Activated CD8-positive, alpha-beta T cell treated with anti-CD3 and anti-CD28 coated beads for 36 hours (primary cell): ENCODE data around the gene LKAAEAR1. TPM values are rescaled to one million over a fixed set of nuclear protein-coding genes. Genes with fewer than 3 reads are reported as not detected.
"Not testable (repeated sequence)": the region's sequence is repeated elsewhere in the genome, so short reads cannot be mapped to it uniquely, and the experiment has no call there.

ENCODE experiments used
- ATAC-seq: fragments of 200-7000 bp; cut with Tn5 transposase; one replicate; pipeline ENCODE4 v1.10.0; 2021; ENCODE audit warnings: mild to moderate bottlenecking, moderate library complexity
- CTCF ChIA-PET: fragments of 350-600 bp; sonication (Branson Sonifier 250); formaldehyde crosslinking; loops from one replicate; lab custom pipeline; 2021; ENCODE audit warnings: antibody characterized with exemption; lab: Charles Lee
- POLR2A ChIA-PET: fragments of 350-600 bp; sonication (Branson Sonifier 250); formaldehyde crosslinking; loops from one replicate; lab custom pipeline; 2021; ENCODE audit warnings: antibody characterized with exemption; lab: Charles Lee
- DNase-seq: peaks from one replicate; pipeline ENCODE4 v3.0.0-alpha.2; 2020
- H3K27ac Mint-ChIP-seq: one replicate; pipeline ENCODE4 v1.8.0; 2021; ENCODE audit warnings: mild to moderate bottlenecking, mixed read lengths
- H3K27me3 Mint-ChIP-seq: one replicate; pipeline ENCODE4 v1.8.0; 2021; ENCODE audit warnings: mixed read lengths
- H3K36me3 Mint-ChIP-seq: one replicate; pipeline ENCODE4 v1.8.0; 2021; ENCODE audit warnings: low read depth, mixed read lengths
- H3K4me1 Mint-ChIP-seq: one replicate; pipeline ENCODE4 v1.8.0; 2021; ENCODE audit warnings: low read depth, mixed read lengths
- H3K4me3 Mint-ChIP-seq: one replicate; pipeline ENCODE4 v1.8.0; 2021; ENCODE audit warnings: mild to moderate bottlenecking, moderate library complexity, mixed read lengths
- H3K9me3 Mint-ChIP-seq: one replicate; pipeline ENCODE4 v1.8.0; 2021; ENCODE audit warnings: mixed read lengths
- intact Hi-C: fragments of 100-400 bp; cut with micrococcal nuclease; formaldehyde crosslinking; loops from one replicate; pipeline ENCODE4 v1.10.0; 2022
- total RNA-seq, 2 experiments: library from RNA; stranded (reverse); gene quantifications; one replicate each; pipeline ENCODE4 v1.2.3, GENCODE V29; 2021
- TF ChIP-seq, protein P1 (sequence below): fragments of 200-600 bp; IDR thresholded peaks from one replicate; pipeline ENCODE4 v1.8.0; 2022; ENCODE audit warnings: antibody characterized with exemption, mild to moderate bottlenecking

Gene LKAAEAR1
- total RNA-seq, 2 experiments from 2014 or later: 0.43 TPM

- H3K9me3 Mint-ChIP-seq: peaks cover 2% of the 10 kb centered on the region
- TF ChIP-seq, protein P1, sequence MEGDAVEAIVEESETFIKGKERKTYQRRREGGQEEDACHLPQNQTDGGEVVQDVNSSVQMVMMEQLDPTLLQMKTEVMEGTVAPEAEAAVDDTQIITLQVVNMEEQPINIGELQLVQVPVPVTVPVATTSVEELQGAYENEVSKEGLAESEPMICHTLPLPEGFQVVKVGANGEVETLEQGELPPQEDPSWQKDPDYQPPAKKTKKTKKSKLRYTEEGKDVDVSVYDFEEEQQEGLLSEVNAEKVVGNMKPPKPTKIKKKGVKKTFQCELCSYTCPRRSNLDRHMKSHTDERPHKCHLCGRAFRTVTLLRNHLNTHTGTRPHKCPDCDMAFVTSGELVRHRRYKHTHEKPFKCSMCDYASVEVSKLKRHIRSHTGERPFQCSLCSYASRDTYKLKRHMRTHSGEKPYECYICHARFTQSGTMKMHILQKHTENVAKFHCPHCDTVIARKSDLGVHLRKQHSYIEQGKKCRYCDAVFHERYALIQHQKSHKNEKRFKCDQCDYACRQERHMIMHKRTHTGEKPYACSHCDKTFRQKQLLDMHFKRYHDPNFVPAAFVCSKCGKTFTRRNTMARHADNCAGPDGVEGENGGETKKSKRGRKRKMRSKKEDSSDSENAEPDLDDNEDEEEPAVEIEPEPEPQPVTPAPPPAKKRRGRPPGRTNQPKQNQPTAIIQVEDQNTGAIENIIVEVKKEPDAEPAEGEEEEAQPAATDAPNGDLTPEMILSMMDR: no peak
- no peak overlapping the region for H3K4me3 Mint-ChIP-seq
- ChIA-PET CTCF (interaction anchor here (1.1 kb wide), 1 partner anchor 9 kb away, joined by 3 read pairs; no protein-coding TSS in a partner anchor), POLR2A (no interaction called here)
- H3K36me3 Mint-ChIP-seq: peaks cover 2% of the 10 kb centered on the region
- H3K27me3 Mint-ChIP-seq: no peaks in the 10 kb centered on the region
- ATAC-seq: no peak
- no peak overlapping the region for H3K27ac Mint-ChIP-seq
- intact Hi-C loops: no loop called here
- no peaks in the 10 kb centered on the region for H3K4me1 Mint-ChIP-seq
- no peak for DNase-seq
Observed at GRCh38 chr20:64092258-64093012, 8.2 kb upstream of the LKAAEAR1 start.

DNA sequence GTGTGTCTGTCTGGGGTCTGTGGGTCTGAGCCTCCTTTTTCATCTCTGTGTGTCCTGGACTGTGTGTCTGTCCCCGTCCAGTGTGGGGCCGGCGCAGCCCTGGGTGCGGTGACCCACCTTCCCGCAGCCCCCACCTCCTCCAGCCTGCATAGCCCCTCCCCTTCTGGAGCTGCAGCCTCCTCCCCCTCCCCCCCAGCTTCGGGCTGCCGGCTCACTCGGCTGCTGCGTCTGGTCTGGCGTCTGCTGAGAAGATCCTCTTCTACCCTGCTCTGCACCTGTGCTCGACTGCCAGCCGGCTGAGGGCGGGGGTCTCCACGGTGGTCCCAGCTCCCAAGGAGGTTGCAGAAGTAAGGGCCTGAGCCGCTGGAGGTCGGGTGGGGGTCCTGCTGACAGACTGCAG is 7.6 kb upstream of the LKAAEAR1 start:
- Mint-ChIP-seq H3K4me3 (no peak overlapping the region), H3K9me3 (peaks cover under 1% of the 10 kb centered on the region), H3K4me1 (no peaks in the 10 kb centered on the region), H3K36me3 (peaks cover under 1% of the 10 kb centered on the region), H3K27ac (no peak overlapping the region), H3K27me3 (no peaks in the 10 kb centered on the region)
- TF ChIP-seq, protein P1: no peak
- intact Hi-C loops: no loop called here
- ATAC-seq: no peak
- no peak for DNase-seq
- CTCF ChIA-PET: interaction anchor here (1.2 kb wide), 1 partner anchor 10 kb away, joined by 3 read pairs; no protein-coding TSS in a partner anchor
- POLR2A ChIA-PET: no interaction called here

- no peaks in the 10 kb centered on the region for H3K36me3 Mint-ChIP-seq
- H3K27ac Mint-ChIP-seq: no peak overlapping the region
- ATAC-seq (no peak), DNase-seq (no peak)
- no peaks in the 10 kb centered on the region for H3K4me1 Mint-ChIP-seq
- ChIA-PET CTCF (interaction anchor here (1.2 kb wide), 1 partner anchor 10 kb away, joined by 3 read pairs; no protein-coding TSS in a partner anchor), POLR2A (no interaction called here)
- no peaks in the 10 kb centered on the region for H3K9me3 Mint-ChIP-seq
- intact Hi-C loops: no loop called here
- H3K27me3 Mint-ChIP-seq: no peaks in the 10 kb centered on the region
- no peak overlapping the region for H3K4me3 Mint-ChIP-seq
- TF ChIP-seq, protein P1: no peak
Observed at GRCh38 chr20:64091340-64091739, 7.1 kb upstream of the LKAAEAR1 start.

- ChIA-PET POLR2A (interaction anchor here (1.4 kb wide), 1 partner anchor 9 kb away, joined by 5 read pairs; no protein-coding TSS in a partner anchor), CTCF (no interaction called here)
- intact Hi-C loops: no loop called here
- TF ChIP-seq, protein P1: no peak
- no peaks in the 10 kb centered on the region for H3K36me3 Mint-ChIP-seq
- H3K27me3 Mint-ChIP-seq: no peaks in the 10 kb centered on the region
- no peaks in the 10 kb centered on the region for H3K9me3 Mint-ChIP-seq
- DNase-seq (no peak), ATAC-seq (no peak)
- no peak overlapping the region for H3K27ac Mint-ChIP-seq
- no peaks in the 10 kb centered on the region for H3K4me1 Mint-ChIP-seq
- no peak overlapping the region for H3K4me3 Mint-ChIP-seq
Observed at GRCh38 chr20:64090165-64090564, 6.0 kb upstream of the LKAAEAR1 start.

GRCh38 chr20:64088586-64088985 is 4.4 kb upstream of the LKAAEAR1 start:
- DNase-seq, H3K4me1 Mint-ChIP-seq, H3K27ac Mint-ChIP-seq, H3K36me3 Mint-ChIP-seq, POLR2A ChIA-PET, intact Hi-C loops, H3K4me3 Mint-ChIP-seq, H3K27me3 Mint-ChIP-seq, ATAC-seq, CTCF ChIA-PET, H3K9me3 Mint-ChIP-seq: not testable (repeated sequence)

- H3K4me1 Mint-ChIP-seq: peaks cover 13% of the 10 kb centered on the region
- H3K4me3 Mint-ChIP-seq, CTCF ChIA-PET, intact Hi-C loops, H3K9me3 Mint-ChIP-seq, ATAC-seq, H3K27me3 Mint-ChIP-seq, H3K36me3 Mint-ChIP-seq, DNase-seq, H3K27ac Mint-ChIP-seq: not testable (repeated sequence)
- POLR2A ChIA-PET: interaction anchor here (1.2 kb wide), 1 partner anchor 12 kb away, joined by 4 read pairs; no protein-coding TSS in a partner anchor
Observed at GRCh38 chr20:64087226-64087825, 3.1 kb upstream of the LKAAEAR1 start.
